Upper lobe of left lung (tissue), 4 donors: ENCODE results near the gene PDIA6.

Source experiments
- POLR2A ChIP-seq, 4 donors: fragments of 450-650 bp; IDR thresholded peaks; one replicate each; pipeline ENCODE4 v1.5.1; 2016 to 2017; ENCODE audit warnings: antibody characterized with exemption in 4 of 4, mild to moderate bottlenecking in 2 of 4
- TF ChIP-seq, protein P1 (sequence below), 6 experiments: fragments of 450-650 bp in 4 of 6; fragments of 200-600 bp in 2 of 6; sonication (generic) in 2 of 6; IDR thresholded peaks; one replicate each; pipeline ENCODE4 v1.5.1; 2016 to 2019; ENCODE audit warnings: antibody characterized with exemption in 6 of 6

DNA sequence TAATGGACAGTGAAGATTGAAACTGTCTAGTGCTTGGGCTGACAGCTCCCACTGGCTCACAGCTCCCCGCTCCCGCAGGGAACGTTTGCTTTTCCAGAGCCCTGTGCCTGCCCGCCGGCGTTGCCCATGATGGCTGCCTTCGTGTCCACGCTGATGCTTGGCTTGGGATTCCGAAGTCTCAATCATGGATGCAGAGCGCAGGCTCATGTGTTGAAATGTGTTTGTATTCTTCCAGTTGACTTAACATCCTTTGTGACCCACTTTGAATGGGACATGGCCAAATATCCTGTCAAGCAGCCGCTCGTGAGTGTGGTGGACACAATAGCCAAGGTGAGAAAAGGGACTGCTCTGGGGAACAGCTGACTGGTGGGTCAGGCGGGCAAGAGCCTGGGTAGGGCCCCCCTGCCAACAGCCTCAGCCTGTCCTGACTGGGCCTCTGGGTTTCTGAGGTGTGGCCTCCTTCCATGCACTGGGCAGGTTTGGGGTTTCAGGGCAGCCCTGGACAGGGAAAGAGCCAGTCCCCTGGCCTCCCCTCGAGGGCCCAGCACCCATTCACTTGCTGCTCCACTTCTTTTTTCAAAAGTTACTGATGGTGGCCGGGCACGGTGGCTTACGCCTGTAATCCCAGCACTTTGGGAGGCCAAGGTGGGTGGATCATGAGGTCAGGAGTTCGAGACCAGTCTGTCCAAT is 48.3 kb downstream of the PDIA6 start:
- TF ChIP-seq, protein P1, sequence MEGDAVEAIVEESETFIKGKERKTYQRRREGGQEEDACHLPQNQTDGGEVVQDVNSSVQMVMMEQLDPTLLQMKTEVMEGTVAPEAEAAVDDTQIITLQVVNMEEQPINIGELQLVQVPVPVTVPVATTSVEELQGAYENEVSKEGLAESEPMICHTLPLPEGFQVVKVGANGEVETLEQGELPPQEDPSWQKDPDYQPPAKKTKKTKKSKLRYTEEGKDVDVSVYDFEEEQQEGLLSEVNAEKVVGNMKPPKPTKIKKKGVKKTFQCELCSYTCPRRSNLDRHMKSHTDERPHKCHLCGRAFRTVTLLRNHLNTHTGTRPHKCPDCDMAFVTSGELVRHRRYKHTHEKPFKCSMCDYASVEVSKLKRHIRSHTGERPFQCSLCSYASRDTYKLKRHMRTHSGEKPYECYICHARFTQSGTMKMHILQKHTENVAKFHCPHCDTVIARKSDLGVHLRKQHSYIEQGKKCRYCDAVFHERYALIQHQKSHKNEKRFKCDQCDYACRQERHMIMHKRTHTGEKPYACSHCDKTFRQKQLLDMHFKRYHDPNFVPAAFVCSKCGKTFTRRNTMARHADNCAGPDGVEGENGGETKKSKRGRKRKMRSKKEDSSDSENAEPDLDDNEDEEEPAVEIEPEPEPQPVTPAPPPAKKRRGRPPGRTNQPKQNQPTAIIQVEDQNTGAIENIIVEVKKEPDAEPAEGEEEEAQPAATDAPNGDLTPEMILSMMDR (IDR thresholded peaks at IDR 0.05) = no peak
- TF ChIP-seq POLR2A (IDR thresholded peaks at IDR 0.05) = no peak
